Dedifferentiated amniotic fluid mesenchymal stem cell (primary cell): ENCODE results near the gene TMEM163.
A peak's percentile ranks its signal among the peaks of the same experiment; 100 is the strongest.

ENCODE experiments used
- DNase-seq: peaks from one replicate; pipeline ENCODE4 v3.0.0-alpha.2; 2016; ENCODE audit errors: extremely low spot score

The TMEM163 gene

GRCh38 chr2:134438371-134438770, 280.4 kb downstream of the TMEM163 start:
- DNase-seq: no peak

GRCh38 chr2:134436706-134437105, 282.1 kb downstream of the TMEM163 start:
- no peak for DNase-seq

GRCh38 chr2:134435936-134436335, 282.9 kb downstream of the TMEM163 start:
- DNase-seq: no peak

GRCh38 chr2:134435505-134435904, 283.3 kb downstream of the TMEM163 start:
- no peak for DNase-seq

GRCh38 chr2:134433979-134434378, 284.8 kb downstream of the TMEM163 start:
- DNase-seq: no peak

GRCh38 chr2:134433469-134433868, 285.3 kb downstream of the TMEM163 start:
- DNase-seq: no peak

- DNase-seq: no peak
Observed at GRCh38 chr2:134432435-134432883, 286.3 kb downstream of the TMEM163 start.

- no peak for DNase-seq
Observed at GRCh38 chr2:134431838-134432434, 286.9 kb downstream of the TMEM163 start.

GRCh38 chr2:134429886-134430285, 288.9 kb downstream of the TMEM163 start:
- no peak for DNase-seq

GRCh38 chr2:134426721-134427120, 292.1 kb downstream of the TMEM163 start:
- no peak for DNase-seq

GRCh38 chr2:134425724-134426496, 292.9 kb downstream of the TMEM163 start:
- DNase-seq: no peak

GRCh38 chr2:134421556-134422328, 297.1 kb downstream of the TMEM163 start:
- no peak for DNase-seq

GRCh38 chr2:134420920-134421319, 297.9 kb downstream of the TMEM163 start:
- no peak for DNase-seq

- no peak for DNase-seq
Observed at GRCh38 chr2:134420259-134420658, 298.5 kb downstream of the TMEM163 start.

GRCh38 chr2:134417968-134418582, 300.7 kb downstream of the TMEM163 start:
- no peak for DNase-seq

GRCh38 chr2:134416637-134417036, 302.2 kb downstream of the TMEM163 start:
- no peak for DNase-seq

GRCh38 chr2:134416018-134416417, 302.8 kb downstream of the TMEM163 start:
- DNase-seq: no peak

GRCh38 chr2:134413912-134414311, 304.9 kb downstream of the TMEM163 start:
- no peak for DNase-seq

- DNase-seq: no peak
Observed at GRCh38 chr2:134413430-134413829, 305.4 kb downstream of the TMEM163 start.

- no peak for DNase-seq
Observed at GRCh38 chr2:134412639-134412999, 306.2 kb downstream of the TMEM163 start.

- peak; percentile 82 for DNase-seq
Observed at GRCh38 chr2:134411828-134412638, 306.8 kb downstream of the TMEM163 start.
